ENCODE results near the gene DSC1.

GRCh38 chr18:31116853-31117595, 45.6 kb downstream of the DSC1 start:
- TF ChIP-seq CTCF (IDR thresholded peaks at IDR 0.05) (no peak), POLR2AphosphoS5 (IDR thresholded peaks at IDR 0.05) (no peak), POLR2A (IDR thresholded peaks at IDR 0.05) (no peak)
